ENCODE measurements around the gene BAD. TPM values are rescaled to one million over a fixed set of nuclear protein-coding genes. Genes with fewer than 3 reads are reported as not detected.
"Not testable (repeated sequence)": the region's sequence is repeated elsewhere in the genome, so short reads cannot be mapped to it uniquely, and the experiment has no call there.

Gene BAD
- total and polyA plus RNA-seq, 2 donors, result 64.1 to 65.8 TPM

DNA sequence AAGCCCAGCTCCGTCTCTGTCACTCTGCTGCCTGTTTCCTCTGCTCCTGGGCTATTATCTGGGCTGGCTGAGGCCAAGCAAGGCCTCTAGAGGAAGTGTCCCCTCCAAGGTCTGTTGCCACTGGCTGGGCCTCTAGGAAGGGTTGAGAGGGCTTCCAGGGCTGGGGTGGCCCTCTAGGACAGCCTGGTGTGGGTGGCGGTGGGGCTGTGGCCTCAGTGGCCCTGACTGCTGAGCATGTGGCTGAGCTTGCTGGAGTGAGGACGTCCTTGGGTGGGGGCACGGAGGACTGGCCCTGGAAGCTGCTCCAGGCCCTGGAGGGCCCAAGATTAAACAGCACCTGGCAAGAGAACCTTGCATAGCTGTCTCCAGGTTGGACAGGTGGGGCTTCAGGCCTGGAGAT lies 39.5 kb upstream of the BAD start:
- not testable (repeated sequence) for DNase-seq (ENCODE audit: low read depth in 6 of 9, low spot score in 9 of 9); H3K4me3 ChIP-seq (ENCODE audit: low read length in 2 of 2); H3K27me3 ChIP-seq (ENCODE audit: control insufficient read depth in 2 of 2, insufficient read depth in 1 of 2, low read length in 1 of 2); H3K9me3 ChIP-seq (ENCODE audit: control insufficient read depth in 2 of 2, insufficient read depth in 1 of 2, low read length in 1 of 2)
- Histone ChIP-seq H3K36me3 (ENCODE audit: control insufficient read depth in 2 of 2, insufficient read depth in 2 of 2, low read length in 1 of 2) (peaks cover 12 to 20% of the 10 kb centered on the region in 2 donors), H3K27ac (ENCODE audit: low read depth in 1 of 2, low read length in 1 of 2) (peak overlapping the region in 1 of 2 donors; percentile 77), H3K4me1 (ENCODE audit: control insufficient read depth in 2 of 2, insufficient read depth in 2 of 2, low read length in 2 of 2) (peaks cover 17 to 31% of the 10 kb centered on the region in 2 donors)
- WGBS, result 91% methylated on average over 4 of the region's 4 CpGs

DNA sequence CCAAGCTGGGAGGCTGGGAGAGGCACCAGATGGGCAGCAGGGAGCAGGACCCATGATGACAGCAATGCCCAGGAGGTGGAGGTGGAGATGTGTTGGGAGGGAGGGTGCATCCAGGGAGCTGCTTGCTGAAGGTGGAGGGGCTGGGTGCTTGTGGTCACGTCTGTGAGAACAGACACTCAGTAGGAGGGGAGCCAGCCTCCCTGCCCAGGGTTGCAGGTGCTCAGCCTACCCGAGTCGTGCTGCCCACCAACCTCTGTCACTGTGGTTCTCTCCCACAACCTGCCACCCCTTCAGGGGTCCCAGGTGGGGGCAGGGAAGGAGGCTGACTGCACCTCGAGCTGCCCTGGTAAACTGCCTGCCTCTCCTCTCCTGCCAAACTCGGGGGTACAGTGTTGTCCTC lies 38.9 kb upstream of the BAD start:
- peak in 1 of 9 donors; percentile 74 for DNase-seq (ENCODE audit: low read depth in 6 of 9, low spot score in 9 of 9)
- H3K4me3 ChIP-seq (ENCODE audit: low read length in 2 of 2), result no peak overlapping the region
- H3K4me1 ChIP-seq (ENCODE audit: control insufficient read depth in 2 of 2, insufficient read depth in 2 of 2, low read length in 2 of 2), result peaks cover 20 to 35% of the 10 kb centered on the region in 2 donors
- no peaks in the 10 kb centered on the region for H3K27me3 ChIP-seq (ENCODE audit: control insufficient read depth in 2 of 2, insufficient read depth in 1 of 2, low read length in 1 of 2)
- peak overlapping the region in 1 of 2 donors; percentile 77 for H3K27ac ChIP-seq (ENCODE audit: low read depth in 1 of 2, low read length in 1 of 2)
- H3K9me3 ChIP-seq (ENCODE audit: control insufficient read depth in 2 of 2, insufficient read depth in 1 of 2, low read length in 1 of 2), result no peaks in the 10 kb centered on the region
- 5% methylated on average over 5 of the region's 5 CpGs for WGBS
- H3K36me3 ChIP-seq (ENCODE audit: control insufficient read depth in 2 of 2, insufficient read depth in 2 of 2, low read length in 1 of 2), result peaks cover 12 to 20% of the 10 kb centered on the region in 2 donors

DNA sequence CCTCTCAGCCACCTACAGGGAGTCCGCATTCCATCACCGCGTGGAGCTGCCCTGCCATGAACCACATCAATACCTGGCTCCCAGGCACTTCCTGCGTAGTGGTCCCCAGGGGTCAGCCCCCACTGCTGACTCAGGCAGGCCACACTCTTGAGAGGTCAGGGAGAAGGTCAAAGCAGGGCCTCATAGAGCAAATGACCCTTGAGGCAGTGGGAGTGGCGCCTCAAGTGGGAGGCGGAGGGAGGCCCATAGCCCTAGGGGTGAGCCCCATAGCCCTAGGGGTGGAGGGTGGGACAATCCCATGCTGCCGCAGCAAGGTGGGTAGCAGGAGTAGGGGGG lies 38.4 kb upstream of the BAD start:
- Histone ChIP-seq H3K36me3 (ENCODE audit: control insufficient read depth in 2 of 2, insufficient read depth in 2 of 2, low read length in 1 of 2) (peaks cover 12 to 20% of the 10 kb centered on the region in 2 donors), H3K27me3 (ENCODE audit: control insufficient read depth in 2 of 2, insufficient read depth in 1 of 2, low read length in 1 of 2) (no peaks in the 10 kb centered on the region), H3K4me3 (ENCODE audit: low read length in 2 of 2) (no peak overlapping the region), H3K27ac (ENCODE audit: low read depth in 1 of 2, low read length in 1 of 2) (peak overlapping the region in 1 of 2 donors; percentile 77), H3K4me1 (ENCODE audit: control insufficient read depth in 2 of 2, insufficient read depth in 2 of 2, low read length in 2 of 2) (peaks cover 20 to 38% of the 10 kb centered on the region in 2 donors), H3K9me3 (ENCODE audit: control insufficient read depth in 2 of 2, insufficient read depth in 1 of 2, low read length in 1 of 2) (peaks cover 0 to 4% of the 10 kb centered on the region in 2 donors)
- DNase-seq (ENCODE audit: low read depth in 6 of 9, low spot score in 9 of 9), result no peak
- 84% methylated on average over 7 of the region's 7 CpGs for WGBS

DNA sequence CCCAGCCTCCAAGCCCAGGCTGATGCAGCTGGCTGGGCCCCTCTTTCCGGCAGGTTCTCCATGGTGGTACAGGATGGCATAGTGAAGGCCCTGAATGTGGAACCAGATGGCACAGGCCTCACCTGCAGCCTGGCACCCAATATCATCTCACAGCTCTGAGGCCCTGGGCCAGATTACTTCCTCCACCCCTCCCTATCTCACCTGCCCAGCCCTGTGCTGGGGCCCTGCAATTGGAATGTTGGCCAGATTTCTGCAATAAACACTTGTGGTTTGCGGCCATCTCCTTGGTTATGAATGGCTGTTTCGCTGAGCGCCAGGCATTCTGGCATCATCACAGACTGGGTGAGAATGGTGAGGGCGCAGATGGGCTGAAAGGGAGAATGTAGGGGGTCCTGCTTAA lies 37.1 kb upstream of the BAD start:
- H3K4me3 ChIP-seq (ENCODE audit: low read length in 2 of 2), result no peak overlapping the region
- H3K9me3 ChIP-seq (ENCODE audit: control insufficient read depth in 2 of 2, insufficient read depth in 1 of 2, low read length in 1 of 2), result peaks cover 1 to 4% of the 10 kb centered on the region in 2 donors
- DNase-seq (ENCODE audit: low read depth in 6 of 9, low spot score in 9 of 9), result no peak
- peaks cover 12 to 20% of the 10 kb centered on the region in 2 donors for H3K36me3 ChIP-seq (ENCODE audit: control insufficient read depth in 2 of 2, insufficient read depth in 2 of 2, low read length in 1 of 2)
- peak overlapping the region in 1 of 2 donors; percentile 6 for H3K27ac ChIP-seq (ENCODE audit: low read depth in 1 of 2, low read length in 1 of 2)
- WGBS, result 89% methylated on average over 5 of the region's 5 CpGs
- no peaks in the 10 kb centered on the region for H3K27me3 ChIP-seq (ENCODE audit: control insufficient read depth in 2 of 2, insufficient read depth in 1 of 2, low read length in 1 of 2)
- H3K4me1 ChIP-seq (ENCODE audit: control insufficient read depth in 2 of 2, insufficient read depth in 2 of 2, low read length in 2 of 2), result peaks cover 23 to 46% of the 10 kb centered on the region in 2 donors

DNA sequence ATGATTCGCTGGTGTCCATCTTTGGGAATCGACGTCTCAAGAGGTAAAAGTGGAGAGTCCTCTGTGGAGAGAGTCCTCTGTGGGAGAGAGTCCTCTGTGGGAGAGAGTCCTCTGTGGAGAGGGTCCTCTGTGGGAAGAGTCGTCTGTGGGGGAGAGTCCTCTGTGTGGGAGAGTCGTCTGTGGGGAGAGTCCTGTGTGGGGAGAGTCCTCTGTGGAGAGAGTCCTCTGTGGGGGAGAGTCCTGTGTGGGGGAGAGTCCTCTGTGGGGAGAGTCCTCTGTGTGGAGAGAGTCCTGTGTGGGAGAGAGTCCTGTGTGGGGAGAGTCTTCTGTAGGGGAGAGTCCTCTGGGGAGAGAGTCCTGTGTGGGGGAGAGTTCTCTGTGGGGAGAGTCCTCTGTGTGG lies 36.6 kb upstream of the BAD start:
- Histone ChIP-seq H3K36me3 (ENCODE audit: control insufficient read depth in 2 of 2, insufficient read depth in 2 of 2, low read length in 1 of 2) (peaks cover 12 to 24% of the 10 kb centered on the region in 2 donors), H3K4me1 (ENCODE audit: control insufficient read depth in 2 of 2, insufficient read depth in 2 of 2, low read length in 2 of 2) (peaks cover 23 to 51% of the 10 kb centered on the region in 2 donors), H3K9me3 (ENCODE audit: control insufficient read depth in 2 of 2, insufficient read depth in 1 of 2, low read length in 1 of 2) (peaks cover 1 to 4% of the 10 kb centered on the region in 2 donors), H3K27ac (ENCODE audit: low read depth in 1 of 2, low read length in 1 of 2) (peak overlapping the region in 1 of 2 donors; percentile 6), H3K4me3 (ENCODE audit: low read length in 2 of 2) (no peak overlapping the region), H3K27me3 (ENCODE audit: control insufficient read depth in 2 of 2, insufficient read depth in 1 of 2, low read length in 1 of 2) (no peaks in the 10 kb centered on the region)
- no peak for DNase-seq (ENCODE audit: low read depth in 6 of 9, low spot score in 9 of 9)
- 96% methylated on average over 5 of the region's 5 CpGs for WGBS

DNA sequence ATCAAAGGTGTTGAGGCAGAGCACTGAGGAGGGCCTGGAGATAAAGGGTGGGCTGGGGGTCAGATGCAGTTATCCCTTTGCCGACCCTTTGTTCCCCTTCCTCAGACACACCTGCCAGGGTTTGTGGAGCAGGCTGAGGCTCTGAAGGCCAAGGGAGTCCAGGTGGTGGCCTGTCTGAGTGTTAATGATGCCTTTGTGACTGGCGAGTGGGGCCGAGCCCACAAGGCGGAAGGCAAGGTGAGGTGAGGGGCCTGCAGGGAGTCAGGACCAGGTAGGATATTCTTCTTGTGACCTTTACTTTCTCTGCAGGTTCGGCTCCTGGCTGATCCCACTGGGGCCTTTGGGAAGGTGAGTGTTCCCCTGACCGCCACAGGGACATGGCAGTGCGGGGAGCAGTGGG lies 36.1 kb upstream of the BAD start:
- Histone ChIP-seq H3K4me3 (ENCODE audit: low read length in 2 of 2) (no peak overlapping the region), H3K27ac (ENCODE audit: low read depth in 1 of 2, low read length in 1 of 2) (no peak overlapping the region), H3K9me3 (ENCODE audit: control insufficient read depth in 2 of 2, insufficient read depth in 1 of 2, low read length in 1 of 2) (peaks cover 1 to 4% of the 10 kb centered on the region in 2 donors), H3K27me3 (ENCODE audit: control insufficient read depth in 2 of 2, insufficient read depth in 1 of 2, low read length in 1 of 2) (no peaks in the 10 kb centered on the region), H3K4me1 (ENCODE audit: control insufficient read depth in 2 of 2, insufficient read depth in 2 of 2, low read length in 2 of 2) (peaks cover 23 to 52% of the 10 kb centered on the region in 2 donors), H3K36me3 (ENCODE audit: control insufficient read depth in 2 of 2, insufficient read depth in 2 of 2, low read length in 1 of 2) (peaks cover 14 to 27% of the 10 kb centered on the region in 2 donors)
- 98% methylated on average over 7 of the region's 7 CpGs for WGBS
- DNase-seq (ENCODE audit: low read depth in 6 of 9, low spot score in 9 of 9), result no peak

DNA sequence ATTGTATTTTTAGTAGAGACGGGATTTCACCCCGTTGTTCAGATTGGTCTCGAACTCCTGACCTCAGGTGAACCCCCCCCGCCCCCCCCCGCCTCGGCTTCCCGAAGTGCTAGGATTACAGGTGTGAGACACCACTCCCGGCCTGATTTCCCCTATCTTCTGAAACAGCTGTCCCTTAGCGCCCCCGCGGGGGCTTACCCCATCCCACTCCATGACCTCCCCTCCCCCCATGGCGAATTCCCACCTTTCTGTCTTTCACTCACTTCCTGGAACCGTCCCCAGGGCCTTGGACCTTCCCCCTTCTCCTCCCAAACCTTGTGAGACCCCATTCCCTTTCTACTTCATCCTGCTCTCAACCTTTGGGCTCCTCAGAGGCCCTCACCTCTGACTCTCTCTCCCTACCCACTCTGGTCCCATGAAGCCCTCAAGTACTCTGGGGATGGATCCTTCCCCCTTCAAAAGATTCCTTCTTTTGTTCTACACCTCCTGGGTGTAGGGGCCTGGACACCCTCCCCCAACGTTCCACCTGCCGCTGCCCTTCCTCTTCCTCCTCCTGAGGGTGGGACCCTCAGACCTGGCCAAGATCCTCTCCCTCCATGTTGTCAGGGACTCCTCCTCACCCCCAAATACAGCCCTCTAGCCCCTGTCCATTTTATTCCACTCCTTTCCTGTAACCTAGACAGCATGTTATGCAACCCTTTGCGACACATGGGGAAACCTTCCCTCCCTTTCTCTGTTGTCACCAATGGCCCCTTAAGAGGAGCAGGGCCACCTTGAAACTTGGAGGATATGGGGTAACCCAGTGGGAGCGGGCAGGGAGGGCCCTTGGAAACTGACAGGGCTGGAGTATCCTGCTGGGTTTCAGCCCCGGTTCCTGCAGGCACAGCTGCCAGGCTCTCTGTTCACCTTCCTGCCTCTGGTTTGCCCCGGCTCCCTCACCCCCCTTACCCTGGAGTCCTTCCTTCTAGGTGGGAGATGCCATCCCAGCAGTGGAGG lies 34.6 kb upstream of the BAD start:
- no peak for DNase-seq (ENCODE audit: low read depth in 6 of 9, low spot score in 9 of 9)
- peaks cover 29 to 42% of the 10 kb centered on the region in 2 donors for H3K36me3 ChIP-seq (ENCODE audit: control insufficient read depth in 2 of 2, insufficient read depth in 2 of 2, low read length in 1 of 2)
- WGBS, result 30% methylated on average over 19 of the region's 19 CpGs

DNA sequence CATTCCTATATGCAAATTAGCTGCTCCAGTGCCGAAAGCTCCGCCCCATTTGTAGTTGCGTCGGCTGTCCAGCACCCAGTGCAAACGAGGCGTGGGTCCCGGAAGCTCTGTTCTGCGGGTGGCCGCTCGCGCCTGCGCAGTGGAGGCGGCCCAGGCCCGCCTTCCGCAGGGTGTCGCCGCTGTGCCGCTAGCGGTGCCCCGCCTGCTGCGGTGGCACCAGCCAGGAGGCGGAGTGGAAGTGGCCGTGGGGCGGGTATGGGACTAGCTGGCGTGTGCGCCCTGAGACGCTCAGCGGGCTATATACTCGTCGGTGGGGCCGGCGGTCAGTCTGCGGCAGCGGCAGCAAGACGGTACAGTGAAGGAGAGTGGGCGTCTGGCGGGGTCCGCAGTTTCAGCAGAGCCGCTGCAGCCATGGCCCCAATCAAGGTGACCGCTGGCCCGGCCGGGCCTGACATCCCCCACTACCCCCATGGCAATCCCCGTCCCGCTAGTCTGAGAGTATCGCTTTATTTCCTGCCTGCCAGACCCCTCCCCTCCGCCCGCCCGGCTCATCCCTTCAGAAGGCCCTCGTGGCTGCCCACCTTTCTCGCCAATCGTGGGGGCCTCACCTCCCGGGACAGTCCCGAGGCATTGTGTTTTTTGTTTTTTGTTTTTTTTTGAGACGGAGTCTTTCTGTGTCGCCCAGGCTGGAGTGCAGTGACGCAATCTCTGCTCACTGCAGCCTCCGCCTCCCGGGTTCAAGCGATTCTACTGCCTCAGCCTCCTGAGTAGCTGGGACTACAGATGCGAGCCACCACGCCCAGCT lies 33.7 kb upstream of the BAD start, which contains the start of gene PRDX5:
PRDX5 (plus strand) TSS at position 161 of the 805 bp plus-strand sequence; CDS start at position 256, 95 bp downstream.
- peak; percentile 89 to 97 (median 94) for DNase-seq (ENCODE audit: low read depth in 6 of 9, low spot score in 9 of 9)
- peaks cover 1 to 4% of the 10 kb centered on the region in 2 donors for H3K9me3 ChIP-seq (ENCODE audit: control insufficient read depth in 2 of 2, insufficient read depth in 1 of 2, low read length in 1 of 2)
- H3K27me3 ChIP-seq (ENCODE audit: control insufficient read depth in 2 of 2, insufficient read depth in 1 of 2, low read length in 1 of 2), result no peaks in the 10 kb centered on the region
- peak within 1 kb of the TSS; percentile 96 to 99 for H3K27ac ChIP-seq (ENCODE audit: low read depth in 1 of 2, low read length in 1 of 2)
- H3K4me1 ChIP-seq (ENCODE audit: control insufficient read depth in 2 of 2, insufficient read depth in 2 of 2, low read length in 2 of 2), result peaks cover 15 to 40% of the 10 kb centered on the region in 2 donors
- peaks cover 38 to 48% of the 10 kb centered on the region in 2 donors for H3K36me3 ChIP-seq (ENCODE audit: control insufficient read depth in 2 of 2, insufficient read depth in 2 of 2, low read length in 1 of 2)
- under 1% methylated on average over 61 of the region's 61 CpGs for WGBS
- H3K4me3 ChIP-seq (ENCODE audit: low read length in 2 of 2), result peak within 1 kb of the TSS; percentile 71 to 96

More for the DNA sequence above, 34.6 kb upstream of the BAD start:
- H3K27ac ChIP-seq (ENCODE audit: low read depth in 1 of 2, low read length in 1 of 2), result peak overlapping the region; percentile 53 to 81
- peaks cover 23 to 49% of the 10 kb centered on the region in 2 donors for H3K4me1 ChIP-seq (ENCODE audit: control insufficient read depth in 2 of 2, insufficient read depth in 2 of 2, low read length in 2 of 2)
- peak overlapping the region; percentile 71 to 96 for H3K4me3 ChIP-seq (ENCODE audit: low read length in 2 of 2)
- no peaks in the 10 kb centered on the region for H3K27me3 ChIP-seq (ENCODE audit: control insufficient read depth in 2 of 2, insufficient read depth in 1 of 2, low read length in 1 of 2)
- H3K9me3 ChIP-seq (ENCODE audit: control insufficient read depth in 2 of 2, insufficient read depth in 1 of 2, low read length in 1 of 2), result peaks cover 1 to 4% of the 10 kb centered on the region in 2 donors

Data from thymus (tissue), 11 donors.